SKM-1 treated with dmso at 0.1 percent for 144 hours (cell line): ENCODE results near the gene ETAA1.

Experiments
- DNase-seq: peaks from one replicate; lab custom pipeline; 2025; ENCODE audit not compliant: unreplicated experiment; lab: John Stamatoyannopoulos, UW

Gene ETAA1

GRCh38 chr2:67437114-67437513, 40.0 kb downstream of the ETAA1 start:
- no peak for DNase-seq

- DNase-seq, result no peak
Observed at GRCh38 chr2:67438337-67438736, 41.2 kb downstream of the ETAA1 start.

- no peak for DNase-seq
Observed at GRCh38 chr2:67445652-67446268, 48.6 kb downstream of the ETAA1 start.

- no peak for DNase-seq
Observed at GRCh38 chr2:67446491-67446911, 49.4 kb downstream of the ETAA1 start.

GRCh38 chr2:67448648-67449047, 51.5 kb downstream of the ETAA1 start:
- DNase-seq, result no peak

- no peak for DNase-seq
Observed at GRCh38 chr2:67451086-67451832, 54.1 kb downstream of the ETAA1 start.

GRCh38 chr2:67453310-67453709, 56.2 kb downstream of the ETAA1 start:
- DNase-seq, result no peak

GRCh38 chr2:67455219-67456142, 58.3 kb downstream of the ETAA1 start:
- DNase-seq, result no peak

GRCh38 chr2:67456428-67456827, 59.3 kb downstream of the ETAA1 start:
- no peak for DNase-seq

- no peak for DNase-seq
Observed at GRCh38 chr2:67457699-67458098, 60.6 kb downstream of the ETAA1 start.

- DNase-seq, result no peak
Observed at GRCh38 chr2:67459761-67460160, 62.6 kb downstream of the ETAA1 start.
